GM12878 (cell line): ENCODE measurements around the gene TNPO2. TPM values are rescaled to one million over a fixed set of nuclear protein-coding genes. Genes with fewer than 3 reads are reported as not detected.
A peak's percentile ranks its signal among the peaks of the same experiment; 100 is the strongest.

ENCODE experiments used
- ATAC-seq: fragments of 200-7000 bp; cut with Tn5 transposase; 3 replicates; pipeline ENCODE4 v1.9.1; 2020; ENCODE audit warnings: mild to moderate bottlenecking, moderate library complexity
- BruUV-seq: library from RNA; stranded (reverse); fragments of 400-500 nt; replicated peaks from 2 replicates; lab custom pipeline; 2021; lab: Mats Ljungman, UMichigan
- CTCF ChIA-PET: fragments of 300-600 bp; sonication (Branson Sonifier 250); formaldehyde crosslinking; extraction: SDS; loops from one replicate; lab custom pipeline; 2021; ENCODE audit warnings: inconsistent platforms; lab: Yijun Ruan, JAX
- POLR2A ChIA-PET: fragments of 350-600 bp; formaldehyde crosslinking; extraction: SDS; loops from one replicate; lab custom pipeline; 2021; ENCODE audit warnings: inconsistent platforms; lab: Charles Lee
- RAD21 ChIA-PET: fragments of 300-600 bp; sonication (Branson Sonifier 250); formaldehyde crosslinking; loops from one replicate; lab custom pipeline; 2023; ENCODE audit warnings: antibody characterized with exemption; ENCODE audit not compliant: unreplicated experiment; lab: Charles Lee
- SMC1A ChIA-PET: fragments of 300-600 bp; sonication (Branson Sonifier 250); formaldehyde crosslinking; loops from one replicate; lab custom pipeline; 2023; ENCODE audit not compliant: unreplicated experiment, uncharacterized antibody; lab: Charles Lee
- DNase-seq: peaks from one replicate; pipeline ENCODE4 v3.0.0-alpha.2; 2011; ENCODE audit warnings: low read depth, low spot score
- FAIRE-seq: peaks from 3 replicates; lab custom pipeline; 2011; peaks lifted over from hg19 to GRCh38; lab: Jason Lieb, UNC
- H2AFZ ChIP-seq: 2 replicates; pipeline ENCODE4 v1.6.0; 2011; ENCODE audit warnings: low read depth, low read length, control low read depth; ENCODE audit not compliant: control insufficient read depth
- H3K27ac ChIP-seq: 2 replicates; pipeline ENCODE4 v1.5.1; 2011; ENCODE audit warnings: control low read depth; ENCODE audit not compliant: control insufficient read depth, insufficient read depth
- H3K27me3 ChIP-seq, 2 experiments: replicated peaks in 1 of 2; 2 replicates each; pipeline versions ENCODE4 v1.6.0 to v1.6.1; 2011; ENCODE audit warnings: low read length in 1 of 2; ENCODE audit not compliant: control insufficient read depth in 2 of 2, insufficient read depth in 2 of 2
- H3K36me3 ChIP-seq, 2 experiments: 2 replicates each; pipeline ENCODE4 v1.5.1; 2011; ENCODE audit warnings: low read length in 1 of 2; ENCODE audit not compliant: control insufficient read depth in 2 of 2, insufficient read depth in 2 of 2
- H3K4me1 ChIP-seq: 2 replicates; pipeline ENCODE4 v1.6.1; 2011; ENCODE audit warnings: mild to moderate bottlenecking, low read length, moderate library complexity, mixed read lengths; ENCODE audit not compliant: control insufficient read depth, insufficient read depth
- H3K4me2 ChIP-seq: 2 replicates; pipeline ENCODE4 v1.6.0; 2011; ENCODE audit warnings: control low read depth; ENCODE audit not compliant: control insufficient read depth, insufficient read depth
- H3K4me3 ChIP-seq: fragments of 200-600 bp; sonication (generic); 2 replicates; pipeline ENCODE4 v1.5.1; 2016
- H3K79me2 ChIP-seq: 2 replicates; pipeline ENCODE4 v1.6.0; 2011; ENCODE audit warnings: low read length; ENCODE audit not compliant: control insufficient read depth, insufficient read depth
- H3K9ac ChIP-seq: 2 replicates; pipeline ENCODE4 v1.8.0; 2011; ENCODE audit warnings: low read length, control low read depth, mixed read lengths; ENCODE audit not compliant: control insufficient read depth, insufficient read depth
- H3K9me3 ChIP-seq: replicated peaks from 3 replicates; pipeline ENCODE4 v1.5.1; 2011; ENCODE audit warnings: mild to moderate bottlenecking, low read length; ENCODE audit not compliant: control insufficient read depth, insufficient read depth
- H4K20me1 ChIP-seq: 2 replicates; pipeline ENCODE4 v1.6.0; 2011; ENCODE audit not compliant: control insufficient read depth, insufficient read depth
- EGR1 ChIP-seq, 2 experiments: IDR thresholded peaks; 1 replicate in 1 of 2; 2 replicates in 1 of 2; pipeline ENCODE4 v1.6.1; 2011 to 2012; ENCODE audit warnings: low read depth in 2 of 2, low read length in 2 of 2, borderline replicate concordance in 1 of 2, mild to moderate bottlenecking in 1 of 2, moderate library complexity in 1 of 2
- HDAC6 ChIP-seq: fragments of 200-600 bp; sonication (generic); IDR thresholded peaks from one replicate; pipeline ENCODE4 v1.8.0; 2017; ENCODE audit warnings: antibody characterized with exemption; ENCODE audit not compliant: unreplicated experiment
- MTA3 ChIP-seq: IDR thresholded peaks from 2 replicates; pipeline ENCODE4 v1.6.1; 2012; ENCODE audit warnings: low read length, inconsistent platforms, borderline replicate concordance
- NR2F1 ChIP-seq: fragments of 450-650 bp; conservative IDR thresholded peaks from 2 replicates; pipeline ENCODE4 v1.6.1; 2017; ENCODE audit warnings: mild to moderate bottlenecking
- PAX5 ChIP-seq: IDR thresholded peaks from 2 replicates; pipeline ENCODE4 v1.6.1; 2011; ENCODE audit warnings: low read depth, low read length, borderline replicate concordance
- RB1 ChIP-seq: fragments of 450-650 bp; formaldehyde crosslinking; IDR thresholded peaks from 2 replicates; pipeline ENCODE4 v1.6.1; 2017; ENCODE audit warnings: mild to moderate bottlenecking, borderline replicate concordance
- RCOR1 ChIP-seq: conservative IDR thresholded peaks from 2 replicates; pipeline ENCODE4 v1.6.1; 2012; ENCODE audit warnings: low read depth, low read length, improper control_type of control experiment
- RFX5 ChIP-seq: IDR thresholded peaks from 2 replicates; pipeline ENCODE4 v1.6.1; 2011; ENCODE audit warnings: low read depth, low read length, improper control_type of control experiment
- SMC3 ChIP-seq: IDR thresholded peaks from 2 replicates; pipeline ENCODE4 v1.6.1; 2011; ENCODE audit warnings: low read length, improper control_type of control experiment, borderline replicate concordance
- SP1 ChIP-seq: IDR thresholded peaks from one replicate; pipeline ENCODE4 v1.6.1; 2011; ENCODE audit warnings: low read depth, low read length
- SPI1 ChIP-seq: IDR thresholded peaks from 2 replicates; pipeline ENCODE4 v1.6.1; 2011; ENCODE audit warnings: low read depth, mild to moderate bottlenecking, low read length, moderate library complexity, borderline replicate concordance; ENCODE audit not compliant: insufficient read depth
- STAT3 ChIP-seq: IDR thresholded peaks from 2 replicates; pipeline ENCODE4 v1.6.1; 2011; ENCODE audit warnings: low read depth, low read length, improper control_type of control experiment
- YY1 ChIP-seq: IDR thresholded peaks from 2 replicates; pipeline ENCODE4 v1.6.1; 2011; ENCODE audit warnings: low read depth, mild to moderate bottlenecking, low read length
- ZNF24 ChIP-seq: fragments of 450-650 bp; IDR thresholded peaks from 2 replicates; pipeline ENCODE4 v1.6.1; 2017; ENCODE audit warnings: antibody characterized with exemption, mild to moderate bottlenecking
- ZSCAN29 ChIP-seq: fragments of 450-650 bp; IDR thresholded peaks from 2 replicates; pipeline ENCODE4 v1.6.1; 2017; ENCODE audit warnings: mild to moderate bottlenecking, moderate library complexity
- WGBS: methylation state at CpG from one replicate; pipeline ENCODE4 v1.1.6; 2016; ENCODE audit warnings: low lambda C conversion rate; ENCODE audit not compliant: insufficient replicate concordance, insufficient coverage; ENCODE audit errors: missing lambda C conversion rate; 5-methylcytosine and 5-hydroxymethylcytosine counted together
- in situ Hi-C: fragments of 300-500 bp; cut with MboI; formaldehyde crosslinking; loops from 9 replicates; pipeline ENCODE4 v1.14.3; 2018; ENCODE audit warnings: mixed read lengths
- intact Hi-C: fragments of 100-400 bp; cut with micrococcal nuclease; formaldehyde crosslinking; loops from one replicate; pipeline ENCODE4 v1.14.2; 2022; ENCODE audit not compliant: unreplicated experiment
- polyA plus RNA-seq, 11 experiments: library from polyadenylated mRNA; depleted of rRNA in 4 of 11; unstranded in 6 of 11; stranded (reverse) in 5 of 11; fragments of >200 nt; fragmentation: Nextera tagmentation in 4 of 11; fragmentation: Illumina TruSeq in 1 of 11; extraction: Ambion mirVana in 4 of 11; extraction: Trizol in 1 of 11; gene quantifications; 1 replicate in 1 of 11; 2 replicates in 10 of 11; pipeline versions ENCODE4 v1.2.1 to v1.2.3, GENCODE V29; 2011 to 2016; ENCODE audit warnings: inconsistent platforms in 2 of 11, missing spikeins in 2 of 11, low read depth in 1 of 11
- total RNA-seq, 4 experiments: library from RNA; depleted of rRNA in 3 of 4; stranded (reverse); fragments of >200 nt in 3 of 4; fragmentation: Illumina TruSeq in 1 of 4; extraction: Trizol in 1 of 4; gene quantifications; 2 replicates each; pipeline versions ENCODE4 v1.2.1 to v1.2.3, GENCODE V29; 2013 to 2021
- TF ChIP-seq, protein P1 (sequence below), 3 experiments: IDR thresholded peaks in 2 of 3; conservative IDR thresholded peaks in 1 of 3; 2 replicates each; pipeline ENCODE4 v1.5.1; 2011; ENCODE audit warnings: low read depth in 3 of 3, low read length in 3 of 3, mild to moderate bottlenecking in 3 of 3, control low read depth in 2 of 3, moderate library complexity in 2 of 3, inconsistent platforms in 1 of 3, mixed read lengths in 1 of 3; ENCODE audit not compliant: control insufficient read depth in 2 of 3, insufficient read depth in 1 of 3; ENCODE audit errors: extremely low read depth in 1 of 3
- TF ChIP-seq, protein P2 (sequence below): fragments of 450-650 bp; formaldehyde crosslinking; IDR thresholded peaks from 2 replicates; pipeline ENCODE4 v1.5.0; 2022; ENCODE audit warnings: mild to moderate bottlenecking, missing genetic modification characterization
- TF ChIP-seq, protein P3 (sequence below): fragments of 450-650 bp; IDR thresholded peaks from 2 replicates; pipeline ENCODE4 v1.6.1; 2018; ENCODE audit warnings: mild to moderate bottlenecking, low read depth, moderate library complexity; ENCODE audit not compliant: partially characterized antibody

Gene TNPO2
- total and polyA plus RNA-seq, 10 of the 15 experiments (the other 5 are each of a cell fraction or from before 2014, with no cell fraction given): 5.5 to 99.7 (median 29.6) TPM

DNA sequence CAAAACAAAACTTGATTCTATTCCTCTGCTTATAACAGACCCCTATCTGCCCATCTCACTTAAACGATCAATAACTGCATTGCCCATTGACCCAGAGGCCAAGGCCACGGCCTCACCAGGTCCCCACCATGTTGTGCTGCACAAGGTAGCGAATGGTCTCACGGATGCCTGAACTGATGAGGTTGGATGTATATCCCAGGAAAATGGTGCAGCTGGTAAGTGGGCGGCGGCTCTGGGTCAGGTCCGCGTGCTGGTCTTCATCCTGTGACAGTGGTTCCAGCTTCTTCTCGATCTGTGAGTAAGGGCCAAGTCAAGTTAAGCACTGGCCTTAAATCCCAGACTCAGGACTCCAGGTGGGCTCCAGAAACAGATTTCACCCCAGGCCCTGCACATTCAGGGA is 43.7 kb downstream of the TNPO2 start:
- Histone ChIP-seq H3K4me3 (peak overlapping the region; percentile 99; the same call in 1 of the 2 replicates), H3K27ac (no peak overlapping the region), H3K36me3 (peaks cover 23 to 26% of the 10 kb centered on the region in 2 experiments), H3K79me2 (peaks cover 9% of the 10 kb centered on the region), H3K4me1 (peaks cover 4% of the 10 kb centered on the region; the same call in 1 of the 2 replicates), H3K9ac (no peak overlapping the region), H2AFZ (no peak overlapping the region), H3K4me2 (peak overlapping the region; percentile 56; the same call in 1 of the 2 replicates), H3K9me3 (no peaks in the 10 kb centered on the region), H4K20me1 (no peaks in the 10 kb centered on the region; the same call in 1 of the 2 replicates), H3K27me3 (no peaks in the 10 kb centered on the region)
- CTCF ChIA-PET: interaction anchor here (1.2 to 1.5 kb wide), 2 partner anchors 40 to 116 kb away, joined by 3 read pairs; no protein-coding TSS in a partner anchor
- no TSS peak for BruUV-seq
- SMC1A ChIA-PET: interaction anchor here (0.9 kb wide), 1 partner anchor 52 kb away, joined by 3 read pairs; no protein-coding TSS in a partner anchor
- intact Hi-C loops (no loop called here), in situ Hi-C loops (no loop called here)
- 93% methylated on average over 9 of the region's 9 CpGs for whole genome bisulfite sequencing
- FAIRE-seq: no peak
- RAD21 ChIA-PET: no interaction called here
- TF ChIP-seq ZNF24 (no peak), RB1 (no peak), RCOR1 (no peak), PAX5 (no peak), NR2F1 (no peak), ZSCAN29 (no peak), EGR1 (IDR thresholded peaks at IDR 0.05; ENCODE audit: borderline replicate concordance in 1 of 2, low read depth in 2 of 2, low read length in 2 of 2) (no peak), SP1 (no peak), SPI1 (no peak), YY1 (no peak), HDAC6 (no peak), SMC3 (no peak), STAT3 (no peak), RFX5 (no peak), MTA3 (no peak)
- TF ChIP-seq, protein P1, sequence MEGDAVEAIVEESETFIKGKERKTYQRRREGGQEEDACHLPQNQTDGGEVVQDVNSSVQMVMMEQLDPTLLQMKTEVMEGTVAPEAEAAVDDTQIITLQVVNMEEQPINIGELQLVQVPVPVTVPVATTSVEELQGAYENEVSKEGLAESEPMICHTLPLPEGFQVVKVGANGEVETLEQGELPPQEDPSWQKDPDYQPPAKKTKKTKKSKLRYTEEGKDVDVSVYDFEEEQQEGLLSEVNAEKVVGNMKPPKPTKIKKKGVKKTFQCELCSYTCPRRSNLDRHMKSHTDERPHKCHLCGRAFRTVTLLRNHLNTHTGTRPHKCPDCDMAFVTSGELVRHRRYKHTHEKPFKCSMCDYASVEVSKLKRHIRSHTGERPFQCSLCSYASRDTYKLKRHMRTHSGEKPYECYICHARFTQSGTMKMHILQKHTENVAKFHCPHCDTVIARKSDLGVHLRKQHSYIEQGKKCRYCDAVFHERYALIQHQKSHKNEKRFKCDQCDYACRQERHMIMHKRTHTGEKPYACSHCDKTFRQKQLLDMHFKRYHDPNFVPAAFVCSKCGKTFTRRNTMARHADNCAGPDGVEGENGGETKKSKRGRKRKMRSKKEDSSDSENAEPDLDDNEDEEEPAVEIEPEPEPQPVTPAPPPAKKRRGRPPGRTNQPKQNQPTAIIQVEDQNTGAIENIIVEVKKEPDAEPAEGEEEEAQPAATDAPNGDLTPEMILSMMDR (IDR thresholded peaks at IDR 0.05 in 2 of 3, conservative IDR thresholded peaks at IDR 0.05 in 1 of 3; ENCODE audit: control insufficient read depth in 2 of 3, extremely low read depth in 1 of 3, insufficient read depth in 1 of 3, low read depth in 3 of 3, low read length in 3 of 3): no peak
- TF ChIP-seq, protein P2, sequence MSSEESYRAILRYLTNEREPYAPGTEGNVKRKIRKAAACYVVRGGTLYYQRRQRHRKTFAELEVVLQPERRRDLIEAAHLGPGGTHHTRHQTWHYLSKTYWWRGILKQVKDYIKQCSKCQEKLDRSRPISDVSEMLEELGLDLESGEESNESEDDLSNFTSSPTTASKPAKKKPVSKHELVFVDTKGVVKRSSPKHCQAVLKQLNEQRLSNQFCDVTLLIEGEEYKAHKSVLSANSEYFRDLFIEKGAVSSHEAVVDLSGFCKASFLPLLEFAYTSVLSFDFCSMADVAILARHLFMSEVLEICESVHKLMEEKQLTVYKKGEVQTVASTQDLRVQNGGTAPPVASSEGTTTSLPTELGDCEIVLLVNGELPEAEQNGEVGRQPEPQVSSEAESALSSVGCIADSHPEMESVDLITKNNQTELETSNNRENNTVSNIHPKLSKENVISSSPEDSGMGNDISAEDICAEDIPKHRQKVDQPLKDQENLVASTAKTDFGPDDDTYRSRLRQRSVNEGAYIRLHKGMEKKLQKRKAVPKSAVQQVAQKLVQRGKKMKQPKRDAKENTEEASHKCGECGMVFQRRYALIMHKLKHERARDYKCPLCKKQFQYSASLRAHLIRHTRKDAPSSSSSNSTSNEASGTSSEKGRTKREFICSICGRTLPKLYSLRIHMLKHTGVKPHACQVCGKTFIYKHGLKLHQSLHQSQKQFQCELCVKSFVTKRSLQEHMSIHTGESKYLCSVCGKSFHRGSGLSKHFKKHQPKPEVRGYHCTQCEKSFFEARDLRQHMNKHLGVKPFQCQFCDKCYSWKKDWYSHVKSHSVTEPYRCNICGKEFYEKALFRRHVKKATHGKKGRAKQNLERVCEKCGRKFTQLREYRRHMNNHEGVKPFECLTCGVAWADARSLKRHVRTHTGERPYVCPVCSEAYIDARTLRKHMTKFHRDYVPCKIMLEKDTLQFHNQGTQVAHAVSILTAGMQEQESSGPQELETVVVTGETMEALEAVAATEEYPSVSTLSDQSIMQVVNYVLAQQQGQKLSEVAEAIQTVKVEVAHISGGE (CRISPR knock-in tag): no peak
- TF ChIP-seq, protein P3, sequence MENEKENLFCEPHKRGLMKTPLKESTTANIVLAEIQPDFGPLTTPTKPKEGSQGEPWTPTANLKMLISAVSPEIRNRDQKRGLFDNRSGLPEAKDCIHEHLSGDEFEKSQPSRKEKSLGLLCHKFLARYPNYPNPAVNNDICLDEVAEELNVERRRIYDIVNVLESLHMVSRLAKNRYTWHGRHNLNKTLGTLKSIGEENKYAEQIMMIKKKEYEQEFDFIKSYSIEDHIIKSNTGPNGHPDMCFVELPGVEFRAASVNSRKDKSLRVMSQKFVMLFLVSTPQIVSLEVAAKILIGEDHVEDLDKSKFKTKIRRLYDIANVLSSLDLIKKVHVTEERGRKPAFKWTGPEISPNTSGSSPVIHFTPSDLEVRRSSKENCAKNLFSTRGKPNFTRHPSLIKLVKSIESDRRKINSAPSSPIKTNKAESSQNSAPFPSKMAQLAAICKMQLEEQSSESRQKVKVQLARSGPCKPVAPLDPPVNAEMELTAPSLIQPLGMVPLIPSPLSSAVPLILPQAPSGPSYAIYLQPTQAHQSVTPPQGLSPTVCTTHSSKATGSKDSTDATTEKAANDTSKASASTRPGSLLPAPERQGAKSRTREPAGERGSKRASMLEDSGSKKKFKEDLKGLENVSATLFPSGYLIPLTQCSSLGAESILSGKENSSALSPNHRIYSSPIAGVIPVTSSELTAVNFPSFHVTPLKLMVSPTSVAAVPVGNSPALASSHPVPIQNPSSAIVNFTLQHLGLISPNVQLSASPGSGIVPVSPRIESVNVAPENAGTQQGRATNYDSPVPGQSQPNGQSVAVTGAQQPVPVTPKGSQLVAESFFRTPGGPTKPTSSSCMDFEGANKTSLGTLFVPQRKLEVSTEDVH: no peak
- POLR2A ChIA-PET: no interaction called here
- no peak for ATAC-seq
- no peak for DNase-seq
